ENCODE results near the gene TMEM260. TPM values are rescaled to one million over a fixed set of nuclear protein-coding genes. Genes with fewer than 3 reads are reported as not detected.
A peak's percentile ranks its signal among the peaks of the same experiment; 100 is the strongest.

Gene TMEM260
- total and polyA plus RNA-seq, 2 experiments from 2014 or later: 13.3 to 22.9 TPM

DNA sequence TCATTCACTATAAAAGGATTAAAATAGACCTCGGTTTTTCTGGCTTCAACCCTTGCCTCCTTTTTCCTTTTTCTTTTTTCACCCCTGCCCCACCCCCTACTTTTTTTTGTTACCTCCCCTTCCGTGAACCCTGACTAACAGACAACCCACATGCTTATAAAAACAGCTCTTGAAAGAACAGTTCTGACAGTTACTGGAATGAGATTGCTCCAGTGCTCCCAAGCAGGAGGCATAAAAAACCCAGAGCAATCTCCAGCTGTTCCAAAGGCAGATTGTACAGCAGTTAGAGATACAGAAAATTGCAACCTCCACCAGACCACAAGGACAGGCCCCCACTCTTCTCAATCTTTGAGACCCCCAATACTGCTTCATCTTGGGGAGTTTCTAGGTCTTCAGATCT lies 29.9 kb upstream of the TMEM260 start:
- peak overlapping the region; percentile 30; the same call in 1 of the 2 replicates for H2AFZ ChIP-seq
- no peaks in the 10 kb centered on the region; the same call in 1 of the 2 replicates for H3K4me1 ChIP-seq (ENCODE audit: insufficient read depth)
- H3K36me3 ChIP-seq (ENCODE audit: insufficient read depth): no peaks in the 10 kb centered on the region
- Mint-ChIP-seq H3K27ac (no peak overlapping the region; the same call in 1 of the 2 replicates), H3K9me3 (no peaks in the 10 kb centered on the region), H3K27me3 (ENCODE audit: insufficient read depth, low read depth, poor library complexity) (peaks cover 3% of the 10 kb centered on the region), H3K4me1 (peaks cover 25% of the 10 kb centered on the region), H3K36me3 (ENCODE audit: low read depth) (no peaks in the 10 kb centered on the region), H3K4me3 (no peak overlapping the region)
- no peak for TF ChIP-seq EZH2phosphoT487 (IDR thresholded peaks at IDR 0.05; ENCODE audit: unreplicated experiment)
- TF ChIP-seq, protein P1, sequence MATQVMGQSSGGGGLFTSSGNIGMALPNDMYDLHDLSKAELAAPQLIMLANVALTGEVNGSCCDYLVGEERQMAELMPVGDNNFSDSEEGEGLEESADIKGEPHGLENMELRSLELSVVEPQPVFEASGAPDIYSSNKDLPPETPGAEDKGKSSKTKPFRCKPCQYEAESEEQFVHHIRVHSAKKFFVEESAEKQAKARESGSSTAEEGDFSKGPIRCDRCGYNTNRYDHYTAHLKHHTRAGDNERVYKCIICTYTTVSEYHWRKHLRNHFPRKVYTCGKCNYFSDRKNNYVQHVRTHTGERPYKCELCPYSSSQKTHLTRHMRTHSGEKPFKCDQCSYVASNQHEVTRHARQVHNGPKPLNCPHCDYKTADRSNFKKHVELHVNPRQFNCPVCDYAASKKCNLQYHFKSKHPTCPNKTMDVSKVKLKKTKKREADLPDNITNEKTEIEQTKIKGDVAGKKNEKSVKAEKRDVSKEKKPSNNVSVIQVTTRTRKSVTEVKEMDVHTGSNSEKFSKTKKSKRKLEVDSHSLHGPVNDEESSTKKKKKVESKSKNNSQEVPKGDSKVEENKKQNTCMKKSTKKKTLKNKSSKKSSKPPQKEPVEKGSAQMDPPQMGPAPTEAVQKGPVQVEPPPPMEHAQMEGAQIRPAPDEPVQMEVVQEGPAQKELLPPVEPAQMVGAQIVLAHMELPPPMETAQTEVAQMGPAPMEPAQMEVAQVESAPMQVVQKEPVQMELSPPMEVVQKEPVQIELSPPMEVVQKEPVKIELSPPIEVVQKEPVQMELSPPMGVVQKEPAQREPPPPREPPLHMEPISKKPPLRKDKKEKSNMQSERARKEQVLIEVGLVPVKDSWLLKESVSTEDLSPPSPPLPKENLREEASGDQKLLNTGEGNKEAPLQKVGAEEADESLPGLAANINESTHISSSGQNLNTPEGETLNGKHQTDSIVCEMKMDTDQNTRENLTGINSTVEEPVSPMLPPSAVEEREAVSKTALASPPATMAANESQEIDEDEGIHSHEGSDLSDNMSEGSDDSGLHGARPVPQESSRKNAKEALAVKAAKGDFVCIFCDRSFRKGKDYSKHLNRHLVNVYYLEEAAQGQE (IDR thresholded peaks at IDR 0.05; ENCODE audit: unreplicated experiment): no peak
- no peak for TF ChIP-seq CREB1 (CRISPR knock-in tag; IDR thresholded peaks at IDR 0.05; ENCODE audit: low read depth)
- TF ChIP-seq POLR2AphosphoS5 (IDR thresholded peaks at IDR 0.05; ENCODE audit: low read depth): no peak
- no peak for TF ChIP-seq JUNB (IDR thresholded peaks at IDR 0.05; ENCODE audit: unreplicated experiment)
- TF ChIP-seq STAT1 (IDR thresholded peaks at IDR 0.05; ENCODE audit: unreplicated experiment): no peak
- TF ChIP-seq, protein P2, sequence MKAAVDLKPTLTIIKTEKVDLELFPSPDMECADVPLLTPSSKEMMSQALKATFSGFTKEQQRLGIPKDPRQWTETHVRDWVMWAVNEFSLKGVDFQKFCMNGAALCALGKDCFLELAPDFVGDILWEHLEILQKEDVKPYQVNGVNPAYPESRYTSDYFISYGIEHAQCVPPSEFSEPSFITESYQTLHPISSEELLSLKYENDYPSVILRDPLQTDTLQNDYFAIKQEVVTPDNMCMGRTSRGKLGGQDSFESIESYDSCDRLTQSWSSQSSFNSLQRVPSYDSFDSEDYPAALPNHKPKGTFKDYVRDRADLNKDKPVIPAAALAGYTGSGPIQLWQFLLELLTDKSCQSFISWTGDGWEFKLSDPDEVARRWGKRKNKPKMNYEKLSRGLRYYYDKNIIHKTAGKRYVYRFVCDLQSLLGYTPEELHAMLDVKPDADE (IDR thresholded peaks at IDR 0.05): no peak
- no peak for TF ChIP-seq ZNF114 (CRISPR knock-in tag; IDR thresholded peaks at IDR 0.05)
- no peak for DNase-seq (ENCODE audit: low spot score)
- no peaks in the 10 kb centered on the region for H3K9me2 ChIP-seq (ENCODE audit: insufficient read depth)
- no peaks in the 10 kb centered on the region for H3K27me3 ChIP-seq (ENCODE audit: insufficient read depth)
- no peak overlapping the region for H3K4me2 ChIP-seq
- H4K20me1 ChIP-seq (replicated peaks; ENCODE audit: insufficient read depth): no peaks in the 10 kb centered on the region
- no peaks in the 10 kb centered on the region for H3F3A ChIP-seq (replicated peaks; ENCODE audit: low read depth)
- no peak overlapping the region for H3K4me3 ChIP-seq
- no peak for ATAC-seq
- no peak overlapping the region for H3K27ac ChIP-seq (ENCODE audit: low read depth)
- no peaks in the 10 kb centered on the region for H3K79me2 ChIP-seq (replicated peaks; ENCODE audit: insufficient read depth)

DNA sequence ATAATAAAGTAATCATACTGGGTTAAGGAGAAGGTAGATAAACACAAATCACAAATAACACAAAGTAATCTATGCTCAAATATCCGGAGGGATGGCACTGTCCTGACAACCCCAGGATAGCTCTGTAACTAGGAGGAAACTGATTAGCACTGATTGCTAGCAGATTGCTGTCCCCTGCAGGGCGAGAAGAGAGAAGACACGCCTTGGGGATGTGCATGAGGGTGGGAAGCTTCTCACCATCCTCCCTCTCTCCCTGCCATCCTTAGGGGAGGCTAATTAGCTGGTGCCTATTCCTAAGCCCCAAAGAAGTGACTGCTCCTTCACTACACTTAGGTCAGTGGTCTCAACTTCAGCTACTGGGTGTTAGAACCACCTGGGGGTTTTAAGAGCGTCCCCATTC lies 27.0 kb upstream of the TMEM260 start:
- H2AFZ ChIP-seq: no peak overlapping the region
- peak; percentile 68 for DNase-seq (ENCODE audit: low spot score)
- no peaks in the 10 kb centered on the region for H3K9me3 Mint-ChIP-seq
- H3K9me2 ChIP-seq (ENCODE audit: insufficient read depth): no peaks in the 10 kb centered on the region
- no peaks in the 10 kb centered on the region for H4K20me1 ChIP-seq (replicated peaks; ENCODE audit: insufficient read depth)
- H3K36me3 ChIP-seq (ENCODE audit: insufficient read depth): no peaks in the 10 kb centered on the region
- no peaks in the 10 kb centered on the region for H3K79me2 ChIP-seq (replicated peaks; ENCODE audit: insufficient read depth)
- no peak overlapping the region for H3K27ac Mint-ChIP-seq
- no peak overlapping the region for H3K4me3 Mint-ChIP-seq
- H3K27me3 ChIP-seq (ENCODE audit: insufficient read depth): no peaks in the 10 kb centered on the region
- no peaks in the 10 kb centered on the region for H3F3A ChIP-seq (replicated peaks; ENCODE audit: low read depth)
- H3K27me3 Mint-ChIP-seq (ENCODE audit: insufficient read depth, low read depth, poor library complexity): peaks cover 3% of the 10 kb centered on the region
- H3K36me3 Mint-ChIP-seq (ENCODE audit: low read depth): no peaks in the 10 kb centered on the region
- no peaks in the 10 kb centered on the region; the same call in 1 of the 2 replicates for H3K4me1 ChIP-seq (ENCODE audit: insufficient read depth)
- no peak overlapping the region for H3K4me3 ChIP-seq
- no peak overlapping the region for H3K4me2 ChIP-seq
- peak; percentile 90 for ATAC-seq
- peaks cover 30% of the 10 kb centered on the region for H3K4me1 Mint-ChIP-seq
- no peak overlapping the region for H3K27ac ChIP-seq (ENCODE audit: low read depth)
- TF ChIP-seq ZNF114 (CRISPR knock-in tag; IDR thresholded peaks at IDR 0.05): no peak
- TF ChIP-seq, protein P2 (IDR thresholded peaks at IDR 0.05): no peak
- TF ChIP-seq NANOG (IDR thresholded peaks at IDR 0.05; ENCODE audit: borderline replicate concordance): no peak
- TF ChIP-seq, protein P1 (IDR thresholded peaks at IDR 0.05; ENCODE audit: unreplicated experiment): no peak
- TF ChIP-seq, protein P3, sequence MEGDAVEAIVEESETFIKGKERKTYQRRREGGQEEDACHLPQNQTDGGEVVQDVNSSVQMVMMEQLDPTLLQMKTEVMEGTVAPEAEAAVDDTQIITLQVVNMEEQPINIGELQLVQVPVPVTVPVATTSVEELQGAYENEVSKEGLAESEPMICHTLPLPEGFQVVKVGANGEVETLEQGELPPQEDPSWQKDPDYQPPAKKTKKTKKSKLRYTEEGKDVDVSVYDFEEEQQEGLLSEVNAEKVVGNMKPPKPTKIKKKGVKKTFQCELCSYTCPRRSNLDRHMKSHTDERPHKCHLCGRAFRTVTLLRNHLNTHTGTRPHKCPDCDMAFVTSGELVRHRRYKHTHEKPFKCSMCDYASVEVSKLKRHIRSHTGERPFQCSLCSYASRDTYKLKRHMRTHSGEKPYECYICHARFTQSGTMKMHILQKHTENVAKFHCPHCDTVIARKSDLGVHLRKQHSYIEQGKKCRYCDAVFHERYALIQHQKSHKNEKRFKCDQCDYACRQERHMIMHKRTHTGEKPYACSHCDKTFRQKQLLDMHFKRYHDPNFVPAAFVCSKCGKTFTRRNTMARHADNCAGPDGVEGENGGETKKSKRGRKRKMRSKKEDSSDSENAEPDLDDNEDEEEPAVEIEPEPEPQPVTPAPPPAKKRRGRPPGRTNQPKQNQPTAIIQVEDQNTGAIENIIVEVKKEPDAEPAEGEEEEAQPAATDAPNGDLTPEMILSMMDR (conservative IDR thresholded peaks at IDR 0.05; ENCODE audit: low read depth in 2 of 2): peak; percentile 48 to 86
- TF ChIP-seq JUNB (IDR thresholded peaks at IDR 0.05; ENCODE audit: unreplicated experiment): no peak
